HTERT RPE-1 (cell line): ENCODE measurements around the gene TMEM200A.

Experiments
- in situ Hi-C: fragments of 300-500 bp; cut with MboI; formaldehyde crosslinking; loops from 4 replicates; pipeline ENCODE4 v1.14.3; 2020; ENCODE audit warnings: low sequenced_read_pairs

The TMEM200A gene

GRCh38 chr6:130377371-130377770 is 11.6 kb downstream of the TMEM200A start:
- in situ Hi-C loops, result no loop called here

- in situ Hi-C loops, result no loop called here
Observed at GRCh38 chr6:130377915-130378314, 12.1 kb downstream of the TMEM200A start.

- in situ Hi-C loops, result no loop called here
Observed at GRCh38 chr6:130379223-130379622, 13.4 kb downstream of the TMEM200A start.

GRCh38 chr6:130381012-130381411 is 15.2 kb downstream of the TMEM200A start:
- in situ Hi-C loops, result no loop called here

DNA sequence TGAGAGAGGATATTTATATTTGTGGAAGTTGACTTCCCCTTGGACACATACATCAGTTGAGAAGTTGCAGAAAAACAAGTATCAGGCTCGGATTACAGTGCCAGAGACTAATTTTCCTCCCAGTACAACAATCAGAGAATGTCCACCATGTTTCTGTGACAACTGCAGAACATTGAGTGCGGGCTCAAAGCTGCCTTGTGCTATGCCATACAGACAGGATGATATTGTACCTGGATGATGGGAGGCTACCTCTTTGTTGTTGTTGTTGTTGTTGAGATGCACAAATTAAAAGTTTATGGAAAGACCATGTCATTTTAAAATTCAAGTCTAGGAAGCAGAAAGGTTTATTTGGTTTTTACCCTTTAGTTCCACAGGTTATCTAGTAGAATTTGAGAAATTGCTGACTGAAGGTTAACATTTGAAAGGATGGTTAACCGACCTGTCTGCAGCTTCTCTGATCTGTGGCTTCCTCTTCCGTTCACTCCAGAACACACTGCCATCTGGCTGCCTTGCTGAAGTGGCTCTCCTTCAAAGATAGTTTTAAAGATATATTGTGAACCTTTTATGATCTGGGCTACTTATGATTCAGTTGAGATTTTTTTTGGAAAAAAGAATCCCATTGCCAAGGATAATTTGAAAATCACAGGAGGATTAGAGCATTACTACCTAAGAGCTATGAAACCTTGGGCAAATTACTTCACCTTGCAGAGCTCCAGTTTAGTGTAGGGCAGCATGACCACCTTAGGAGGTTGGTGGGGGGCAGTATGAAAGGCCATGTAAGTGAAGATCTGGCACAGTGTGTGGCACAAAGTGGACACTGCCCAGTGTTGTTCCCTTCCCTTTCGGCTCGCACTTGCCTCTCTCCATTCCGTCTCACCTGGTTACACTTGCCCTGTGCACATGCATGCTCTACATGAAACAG is 15.9 kb downstream of the TMEM200A start:
- in situ Hi-C loops, result no loop called here

GRCh38 chr6:130382872-130383490 is 17.2 kb downstream of the TMEM200A start:
- in situ Hi-C loops, result no loop called here

DNA sequence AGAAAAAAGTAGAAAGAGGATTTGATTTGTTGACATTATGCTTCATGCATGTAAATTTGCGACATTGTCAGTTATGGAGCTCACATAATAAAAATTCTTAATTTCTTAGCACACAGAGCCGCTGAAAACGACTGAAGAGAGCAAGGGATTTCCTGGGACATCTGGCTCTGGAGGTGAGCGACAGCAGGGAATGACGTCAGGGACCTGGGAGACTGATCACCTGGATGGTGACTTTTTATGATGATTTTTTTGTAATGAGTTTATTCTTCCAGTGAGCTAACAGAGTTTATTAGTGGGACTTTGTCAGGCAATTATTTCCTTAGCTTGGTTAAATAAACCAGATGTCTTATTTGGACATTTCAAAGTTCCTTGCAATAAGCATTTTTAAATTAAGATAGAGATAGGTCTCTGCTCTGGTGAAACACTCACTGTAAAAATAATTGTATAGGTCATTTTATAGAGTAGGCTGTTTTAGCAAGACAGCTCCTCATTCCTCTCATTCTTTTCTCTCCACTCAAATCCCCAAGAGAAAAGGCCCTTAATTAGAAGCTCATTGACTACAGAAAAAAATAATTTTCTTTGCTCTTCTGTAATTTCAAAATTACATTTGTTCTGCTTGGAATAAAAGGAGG is 19.4 kb downstream of the TMEM200A start:
- in situ Hi-C loops, result no loop called here

- in situ Hi-C loops, result no loop called here
Observed at GRCh38 chr6:130389142-130389541, 23.3 kb downstream of the TMEM200A start.

DNA sequence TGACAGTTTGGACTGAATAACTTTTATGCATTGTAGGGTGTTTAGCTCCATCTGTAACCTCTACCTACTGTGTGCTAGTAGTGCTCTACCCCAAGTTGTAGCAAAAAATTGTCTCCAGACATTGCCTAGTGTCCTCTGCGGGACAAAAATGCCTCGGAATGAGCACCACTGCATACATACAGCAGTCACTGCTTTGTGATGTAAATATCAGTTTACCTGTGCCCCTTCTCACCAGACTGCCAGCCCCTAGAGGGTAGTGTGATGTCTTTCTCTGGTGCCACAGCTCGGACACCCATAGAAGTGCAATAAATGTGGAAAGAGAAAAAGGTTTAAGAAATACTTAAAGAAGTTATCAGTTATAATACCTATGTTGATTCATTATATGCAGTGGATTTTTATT is 25.1 kb downstream of the TMEM200A start:
- in situ Hi-C loops, result no loop called here

DNA sequence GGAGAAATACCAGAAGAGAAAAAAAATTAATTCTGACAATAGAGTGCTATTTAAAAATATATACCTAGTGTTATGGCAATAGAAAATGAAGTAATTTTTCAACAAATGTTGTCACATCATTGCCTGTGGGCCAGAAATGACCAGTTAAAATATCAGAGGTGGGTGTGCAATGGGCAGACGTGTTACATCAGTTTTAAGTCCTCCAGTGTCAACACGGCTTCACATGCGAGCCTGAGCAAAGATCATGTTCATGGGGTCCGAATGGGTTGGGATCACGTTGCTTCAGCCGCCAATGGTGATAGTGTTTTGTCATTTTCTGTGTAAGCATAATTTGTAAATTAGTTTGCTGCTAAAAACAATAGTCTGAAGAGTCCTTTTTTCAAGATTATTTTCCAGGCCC is 27.5 kb downstream of the TMEM200A start:
- in situ Hi-C loops, result no loop called here

DNA sequence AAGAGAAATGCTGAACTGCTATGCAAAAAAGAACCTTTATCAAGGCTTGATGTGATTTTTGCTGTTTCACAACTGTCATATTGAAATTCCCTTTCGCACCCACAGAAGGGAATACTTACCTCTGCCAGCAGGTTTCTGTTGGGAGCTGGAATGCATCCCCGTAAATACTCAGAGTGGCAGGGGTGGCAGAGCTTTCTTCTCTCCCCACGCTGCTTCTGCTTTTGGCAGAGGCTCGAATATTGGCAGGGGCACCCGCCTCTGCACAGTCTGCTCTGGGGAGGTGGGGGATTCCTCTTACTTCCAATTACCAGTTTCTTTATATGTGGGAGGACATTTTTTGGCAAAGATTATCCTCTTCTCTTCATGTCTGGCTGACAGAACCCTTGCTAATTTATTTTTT is 28.4 kb downstream of the TMEM200A start:
- in situ Hi-C loops, result no loop called here

DNA sequence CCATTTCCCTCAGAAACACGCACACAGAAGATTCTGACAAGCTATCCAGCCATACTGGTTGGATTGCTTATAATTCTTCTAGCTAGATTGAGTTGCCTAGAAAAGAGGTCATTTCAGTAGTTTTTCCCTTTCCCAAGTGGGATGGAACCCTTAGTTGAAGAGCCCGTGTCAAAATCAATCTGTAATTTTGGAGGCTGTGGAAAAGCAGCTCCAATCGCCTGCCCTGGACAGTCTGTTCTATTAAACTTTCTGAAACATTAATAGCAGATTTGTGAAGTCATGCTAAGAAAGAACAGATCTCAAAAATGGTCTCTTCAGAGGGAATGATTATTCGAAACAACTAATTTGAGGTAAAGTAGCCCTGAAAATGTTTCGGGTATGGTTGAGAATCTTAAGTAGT is 29.3 kb downstream of the TMEM200A start:
- in situ Hi-C loops, result no loop called here

DNA sequence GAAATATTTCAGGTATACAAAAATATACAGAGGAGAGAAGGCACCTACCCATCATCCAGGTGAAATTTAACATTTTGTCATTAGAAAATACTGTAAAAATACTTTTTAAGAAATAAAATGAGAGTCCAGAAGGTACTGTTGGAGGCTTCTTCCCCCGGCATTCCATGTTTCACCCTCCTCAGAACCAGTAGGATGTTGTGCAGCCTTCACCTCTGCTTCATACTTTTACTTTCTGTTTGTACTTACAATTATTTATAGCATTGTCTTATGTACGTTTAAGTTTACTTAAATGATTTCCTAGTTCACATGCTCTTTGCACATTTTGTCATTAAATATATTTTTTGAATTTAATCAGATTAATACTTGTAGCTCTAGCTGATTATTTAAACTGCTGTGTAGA is 30.9 kb downstream of the TMEM200A start:
- in situ Hi-C loops, result no loop called here

DNA sequence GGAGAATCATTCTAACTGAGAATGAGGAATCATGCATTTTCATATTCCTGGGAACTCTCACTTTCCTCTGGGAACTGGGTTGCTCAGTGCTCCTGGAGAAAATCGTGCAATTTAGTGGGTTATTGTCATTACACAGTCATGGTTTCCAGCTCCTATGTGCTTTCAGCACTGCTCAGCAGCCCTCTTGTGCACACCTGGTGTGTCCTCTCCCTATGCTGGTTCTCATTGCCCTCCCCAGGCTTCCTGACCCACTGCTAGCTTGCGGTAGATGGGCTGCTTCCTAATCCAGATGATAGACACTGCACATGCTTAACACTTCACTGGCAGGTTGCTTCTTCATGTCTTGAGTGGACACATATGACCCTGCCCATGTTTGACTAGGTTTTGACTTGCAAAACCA is 39.7 kb downstream of the TMEM200A start:
- in situ Hi-C loops, result no loop called here

DNA sequence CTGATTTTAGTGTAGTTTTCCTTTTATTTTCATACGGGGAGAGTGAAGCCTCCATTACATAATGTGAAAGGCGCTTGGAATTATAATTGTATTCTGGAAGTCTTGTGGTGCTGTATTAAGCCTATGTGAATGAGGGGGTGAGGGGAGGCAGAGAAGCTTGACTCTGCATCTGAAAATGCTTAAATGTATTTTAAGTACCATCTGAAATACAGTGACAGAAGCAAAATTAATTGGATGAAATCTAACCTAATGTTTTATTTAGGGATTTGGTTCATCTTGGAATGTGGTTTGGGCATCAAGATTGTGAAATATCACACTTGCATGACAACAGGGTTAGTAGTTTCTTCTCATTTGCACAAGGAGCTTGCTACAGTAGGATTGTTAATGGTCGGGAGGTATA is 41.2 kb downstream of the TMEM200A start:
- in situ Hi-C loops, result no loop called here

- in situ Hi-C loops, result no loop called here
Observed at GRCh38 chr6:130409418-130410100, 43.7 kb downstream of the TMEM200A start.

- in situ Hi-C loops, result no loop called here
Observed at GRCh38 chr6:130411481-130411880, 45.7 kb downstream of the TMEM200A start.

DNA sequence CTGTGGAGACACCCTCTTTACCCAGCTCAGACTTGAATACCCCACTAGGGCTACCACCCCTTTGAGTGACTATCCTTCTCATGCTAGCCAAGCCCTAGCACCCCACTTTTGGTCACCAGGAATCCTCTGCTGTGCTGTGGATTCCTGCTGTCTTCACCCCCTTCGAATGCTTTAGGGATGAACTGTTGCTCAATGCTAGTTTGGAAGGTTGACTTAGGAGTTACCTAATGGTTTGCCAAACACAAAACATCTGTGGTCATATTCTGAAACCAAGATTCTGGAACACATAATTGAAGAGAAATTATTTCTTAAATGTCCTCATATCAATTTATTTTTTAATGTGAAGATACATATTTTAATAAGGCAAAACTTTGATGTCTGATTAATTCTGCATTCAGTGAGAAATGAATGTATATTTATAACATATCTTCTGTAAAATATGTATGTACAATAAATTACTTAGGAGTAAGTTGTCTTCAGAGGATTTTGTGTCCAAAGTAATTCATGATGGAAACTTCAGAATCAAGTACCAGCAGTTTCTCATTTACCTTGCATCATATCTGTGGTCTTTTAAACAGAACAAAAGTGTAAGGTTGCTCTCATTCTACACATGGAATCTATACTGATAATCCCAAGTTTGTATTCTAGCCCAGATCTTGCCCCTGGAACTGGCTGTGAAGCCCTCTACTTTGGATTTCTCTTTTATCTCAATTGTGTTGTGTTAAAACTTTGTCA is 46.9 kb downstream of the TMEM200A start:
- in situ Hi-C loops, result no loop called here

DNA sequence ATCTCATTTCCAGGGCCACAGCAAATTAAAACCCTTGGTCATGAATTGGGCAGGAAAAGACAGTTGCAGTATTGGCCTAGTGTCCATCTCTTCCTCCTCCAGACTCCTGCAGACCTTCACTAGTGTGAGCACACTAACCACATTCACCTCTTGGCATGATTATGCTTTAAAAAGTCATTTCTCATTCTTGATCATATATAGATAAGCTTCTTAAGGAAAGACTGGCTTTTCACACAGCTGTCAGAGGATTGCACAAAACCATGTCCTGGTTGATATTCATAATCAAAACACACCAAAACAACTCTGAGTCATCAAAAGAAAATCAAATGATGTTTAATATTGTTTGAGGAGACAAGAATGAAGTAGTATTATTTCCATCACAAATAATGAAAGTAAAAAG is 52.1 kb downstream of the TMEM200A start:
- in situ Hi-C loops, result no loop called here

DNA sequence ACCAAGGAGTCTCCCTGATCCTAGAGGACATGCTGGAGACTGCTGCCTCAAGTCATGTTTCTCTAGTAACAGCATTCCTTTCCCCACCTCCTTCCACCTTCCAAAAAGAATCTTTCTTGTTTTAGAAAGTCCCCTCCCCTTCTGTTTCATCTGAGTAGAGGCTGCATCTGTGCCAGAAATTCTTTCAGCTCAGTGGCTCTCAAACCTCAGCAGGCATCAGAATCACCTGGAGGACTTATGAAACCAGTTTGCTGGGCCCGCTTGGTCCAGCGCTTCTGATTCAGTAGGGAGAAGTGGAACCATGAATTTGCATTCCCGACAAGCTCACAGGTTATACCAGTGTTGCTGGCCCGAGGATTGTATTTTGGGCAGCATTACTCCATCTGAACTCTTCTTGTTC is 55.1 kb downstream of the TMEM200A start:
- in situ Hi-C loops, result no loop called here

DNA sequence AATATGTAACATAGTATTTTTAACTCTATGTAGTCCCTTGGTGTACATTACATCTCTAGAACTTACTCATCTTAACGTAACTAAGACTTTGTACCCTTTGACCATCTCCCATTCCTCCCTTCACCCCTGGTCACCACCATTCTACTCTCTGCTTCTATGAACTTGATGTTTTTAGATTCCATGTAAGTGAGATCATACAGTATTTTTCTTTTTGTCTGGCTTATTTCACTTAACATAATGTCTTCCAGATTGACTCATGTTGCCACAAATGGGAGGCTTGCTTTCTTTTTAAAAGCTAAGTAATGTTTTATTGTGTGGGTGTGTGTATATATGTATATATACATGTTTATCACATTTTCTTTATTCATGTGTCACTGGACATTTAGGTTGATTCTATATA is 55.8 kb downstream of the TMEM200A start:
- in situ Hi-C loops, result no loop called here
